HCT116 (cell line): ENCODE results near the gene BBS9. TPM values are rescaled to one million over a fixed set of nuclear protein-coding genes. Genes with fewer than 3 reads are reported as not detected.

Source experiments
- ATAC-seq: fragments of 200-7000 bp; cut with Tn5 transposase; 2 replicates; pipeline ENCODE4 v1.9.1; 2020; ENCODE audit warnings: mild to moderate bottlenecking, moderate library complexity
- BruUV-seq: library from RNA; stranded (reverse); fragments of 400-500 nt; replicated peaks from 2 replicates; lab custom pipeline; 2021; lab: Mats Ljungman, UMichigan
- CTCF ChIA-PET: fragments of 300-600 bp; sonication (Branson Sonifier 250); formaldehyde crosslinking; loops from one replicate; lab custom pipeline; 2021; ENCODE audit warnings: antibody characterized with exemption; lab: Charles Lee
- POLR2A ChIA-PET: fragments of 300-600, 350-600 bp; sonication (Branson Sonifier 250); formaldehyde crosslinking; loops from one replicate; lab custom pipeline; 2021; ENCODE audit warnings: antibody characterized with exemption; lab: Charles Lee
- RAD21 ChIA-PET, 2 experiments: fragments of 300-600 bp; sonication (Branson Sonifier 250); formaldehyde crosslinking; loops; one replicate each; lab custom pipeline; 2023; ENCODE audit warnings: low total read pairs in 2 of 2; ENCODE audit not compliant: uncharacterized antibody in 2 of 2, unreplicated experiment in 2 of 2, low non-redundant PET in 1 of 2; lab: Charles Lee
- DNase-seq: peaks from one replicate; pipeline ENCODE4 v3.0.0-alpha.2; 2010; ENCODE audit warnings: low read depth, low spot score
- H2AFZ ChIP-seq: fragments of 200-600 bp; shearing (Covaris generic), sonication (generic); 2 replicates; pipeline ENCODE4 v1.6.1; 2017; ENCODE audit warnings: low read depth, mixed run types, mixed read lengths, antibody characterized with exemption, low read length; ENCODE audit not compliant: poor library complexity, severe bottlenecking
- H3K27ac ChIP-seq: 2 replicates; pipeline ENCODE4 v1.5.1; 2012; ENCODE audit warnings: low read depth, low read length
- H3K27me3 ChIP-seq: fragments of 200-600 bp; sonication (generic); 2 replicates; pipeline ENCODE4 v1.6.1; 2016; ENCODE audit warnings: mixed run types, low read length, mixed read lengths; ENCODE audit not compliant: insufficient read depth
- H3K36me3 ChIP-seq, 2 experiments: fragments of 200-500 bp in 1 of 2; fragments of 200-600 bp in 1 of 2; sonication (Bioruptor generic) in 1 of 2; sonication (generic) in 1 of 2; 2 replicates each; pipeline versions ENCODE4 v1.5.1 to v1.6.1; 2014 to 2016; ENCODE audit warnings: low read length in 2 of 2, inconsistent platforms in 1 of 2, mixed read lengths in 1 of 2, mixed run types in 1 of 2; ENCODE audit not compliant: insufficient read depth in 2 of 2, control insufficient read depth in 1 of 2
- H3K4me1 ChIP-seq, 2 experiments: fragments of 200-600 bp in 1 of 2; sonication (generic) in 1 of 2; 2 replicates each; pipeline versions ENCODE4 v1.5.1 to v1.6.1; 2012 to 2017; ENCODE audit warnings: low read length in 2 of 2, inconsistent platforms in 1 of 2, mild to moderate bottlenecking in 1 of 2, mixed read lengths in 1 of 2, mixed run types in 1 of 2, moderate library complexity in 1 of 2; ENCODE audit not compliant: insufficient read depth in 2 of 2, control insufficient read depth in 1 of 2
- H3K4me2 ChIP-seq: fragments of 200-600 bp; sonication (generic); 2 replicates; pipeline ENCODE4 v1.6.1; 2017; ENCODE audit warnings: mixed run types, low read length, mixed read lengths
- H3K4me3 ChIP-seq, 2 experiments: fragments of 200-600 bp in 1 of 2; sonication (generic) in 1 of 2; replicated peaks in 1 of 2; 2 replicates each; pipeline ENCODE4 v1.5.1; 2011 to 2016; ENCODE audit warnings: low read length in 2 of 2, control low read depth in 1 of 2, low read depth in 1 of 2, mild to moderate bottlenecking in 1 of 2, mixed read lengths in 1 of 2, mixed run types in 1 of 2
- H3K79me2 ChIP-seq: fragments of 200-600 bp; sonication (generic); 2 replicates; pipeline ENCODE4 v1.6.1; 2017; ENCODE audit warnings: mild to moderate bottlenecking, mixed run types, low read length, moderate library complexity, mixed read lengths; ENCODE audit not compliant: insufficient read depth
- H3K9ac ChIP-seq: fragments of 200-600 bp; sonication (generic); 2 replicates; pipeline ENCODE4 v1.6.1; 2016; ENCODE audit warnings: low read length, mixed read lengths
- H3K9me2 ChIP-seq: fragments of 200-600 bp; sonication (generic), shearing (Covaris generic); 2 replicates; pipeline ENCODE4 v1.6.1; 2017; ENCODE audit warnings: mixed run types, mild to moderate bottlenecking, moderate library complexity; ENCODE audit not compliant: insufficient read depth
- H3K9me3 ChIP-seq, 2 experiments: fragments of 200-500 bp in 1 of 2; fragments of 200-600 bp in 1 of 2; sonication (Bioruptor generic) in 1 of 2; sonication (generic) in 1 of 2; 2 replicates each; pipeline ENCODE4 v1.6.1; 2014 to 2017; ENCODE audit warnings: low read length in 2 of 2, mixed read lengths in 2 of 2, inconsistent platforms in 1 of 2, low read depth in 1 of 2, mild to moderate bottlenecking in 1 of 2, mixed run types in 1 of 2, moderate library complexity in 1 of 2; ENCODE audit not compliant: control insufficient read depth in 1 of 2, insufficient read depth in 1 of 2
- H4K20me1 ChIP-seq: fragments of 200-600 bp; sonication (generic), shearing (Covaris generic); 2 replicates; pipeline ENCODE4 v1.6.1; 2017; ENCODE audit warnings: mixed run types, mild to moderate bottlenecking, moderate library complexity; ENCODE audit not compliant: insufficient read depth
- ATF3 ChIP-seq: IDR thresholded peaks from 2 replicates; pipeline ENCODE4 v1.6.1; 2012
- CBX3 ChIP-seq: IDR thresholded peaks from 2 replicates; pipeline ENCODE4 v1.6.1; 2012; ENCODE audit warnings: low read depth
- EGR1 ChIP-seq: IDR thresholded peaks from 2 replicates; pipeline ENCODE4 v1.6.1; 2012; ENCODE audit warnings: low read depth
- EZH2phosphoT487 ChIP-seq: fragments of 200-600 bp; IDR thresholded peaks from 2 replicates; pipeline ENCODE4 v1.6.1; 2018; ENCODE audit warnings: antibody characterized with exemption, borderline replicate concordance
- POLR2A ChIP-seq: IDR thresholded peaks from 2 replicates; pipeline ENCODE4 v1.7.0; 2011; ENCODE audit warnings: borderline replicate concordance; ENCODE audit not compliant: insufficient read depth, insufficient read length; ENCODE audit errors: extremely low read depth
- POLR2AphosphoS5 ChIP-seq: IDR thresholded peaks from 2 replicates; pipeline ENCODE4 v1.6.1; 2011; ENCODE audit warnings: mild to moderate bottlenecking, low read depth, low read length, moderate library complexity
- RAD21 ChIP-seq: IDR thresholded peaks from 2 replicates; pipeline ENCODE4 v1.6.1; 2012; ENCODE audit warnings: low read depth, mild to moderate bottlenecking
- SIN3A ChIP-seq: IDR thresholded peaks from 2 replicates; pipeline ENCODE4 v1.6.1; 2012; ENCODE audit warnings: low read depth
- SP1 ChIP-seq: IDR thresholded peaks from 2 replicates; pipeline ENCODE4 v1.6.1; 2012; ENCODE audit warnings: low read depth
- SRF ChIP-seq: IDR thresholded peaks from 2 replicates; pipeline ENCODE4 v1.6.1; 2012; ENCODE audit warnings: low read depth
- TCF7L2 ChIP-seq: IDR thresholded peaks from 2 replicates; pipeline ENCODE4 v1.7.0; 2011; ENCODE audit warnings: borderline replicate concordance, inconsistent platforms; ENCODE audit not compliant: insufficient read depth, insufficient read length; ENCODE audit errors: extremely low read depth
- ZBTB33 ChIP-seq: IDR thresholded peaks from 2 replicates; pipeline ENCODE4 v1.6.1; 2011; ENCODE audit warnings: mild to moderate bottlenecking, low read length, moderate library complexity; ENCODE audit not compliant: insufficient replicate concordance; ENCODE audit errors: extremely low read depth
- ZFX ChIP-seq: fragments of 450-650 bp; IDR thresholded peaks from 2 replicates; pipeline ENCODE4 v1.6.1; 2017
- ZNF274 ChIP-seq: fragments of 200-500 bp; sonication (Bioruptor generic); IDR thresholded peaks from 2 replicates; pipeline ENCODE4 v1.6.1; 2014; ENCODE audit warnings: mild to moderate bottlenecking, low read depth, low read length, inconsistent platforms
- intact Hi-C: fragments of 100-400 bp; cut with micrococcal nuclease; formaldehyde crosslinking; loops from 2 replicates; pipeline ENCODE4 v1.10.0; 2022
- total RNA-seq: library from RNA; stranded (reverse); gene quantifications from one replicate; pipeline ENCODE4 v1.2.1, GENCODE V29; 2021; ENCODE audit not compliant: unreplicated experiment
- TF ChIP-seq, protein P1 (sequence below): IDR thresholded peaks from 2 replicates; pipeline ENCODE4 v1.6.1; 2012; ENCODE audit warnings: low read depth
- TF ChIP-seq, protein P2 (sequence below): IDR thresholded peaks from 2 replicates; pipeline ENCODE4 v1.6.1; 2012

The BBS9 gene
- total RNA-seq, 1 experiment from 2014 or later = 7.1 TPM

- TF ChIP-seq, protein P1, sequence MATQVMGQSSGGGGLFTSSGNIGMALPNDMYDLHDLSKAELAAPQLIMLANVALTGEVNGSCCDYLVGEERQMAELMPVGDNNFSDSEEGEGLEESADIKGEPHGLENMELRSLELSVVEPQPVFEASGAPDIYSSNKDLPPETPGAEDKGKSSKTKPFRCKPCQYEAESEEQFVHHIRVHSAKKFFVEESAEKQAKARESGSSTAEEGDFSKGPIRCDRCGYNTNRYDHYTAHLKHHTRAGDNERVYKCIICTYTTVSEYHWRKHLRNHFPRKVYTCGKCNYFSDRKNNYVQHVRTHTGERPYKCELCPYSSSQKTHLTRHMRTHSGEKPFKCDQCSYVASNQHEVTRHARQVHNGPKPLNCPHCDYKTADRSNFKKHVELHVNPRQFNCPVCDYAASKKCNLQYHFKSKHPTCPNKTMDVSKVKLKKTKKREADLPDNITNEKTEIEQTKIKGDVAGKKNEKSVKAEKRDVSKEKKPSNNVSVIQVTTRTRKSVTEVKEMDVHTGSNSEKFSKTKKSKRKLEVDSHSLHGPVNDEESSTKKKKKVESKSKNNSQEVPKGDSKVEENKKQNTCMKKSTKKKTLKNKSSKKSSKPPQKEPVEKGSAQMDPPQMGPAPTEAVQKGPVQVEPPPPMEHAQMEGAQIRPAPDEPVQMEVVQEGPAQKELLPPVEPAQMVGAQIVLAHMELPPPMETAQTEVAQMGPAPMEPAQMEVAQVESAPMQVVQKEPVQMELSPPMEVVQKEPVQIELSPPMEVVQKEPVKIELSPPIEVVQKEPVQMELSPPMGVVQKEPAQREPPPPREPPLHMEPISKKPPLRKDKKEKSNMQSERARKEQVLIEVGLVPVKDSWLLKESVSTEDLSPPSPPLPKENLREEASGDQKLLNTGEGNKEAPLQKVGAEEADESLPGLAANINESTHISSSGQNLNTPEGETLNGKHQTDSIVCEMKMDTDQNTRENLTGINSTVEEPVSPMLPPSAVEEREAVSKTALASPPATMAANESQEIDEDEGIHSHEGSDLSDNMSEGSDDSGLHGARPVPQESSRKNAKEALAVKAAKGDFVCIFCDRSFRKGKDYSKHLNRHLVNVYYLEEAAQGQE = no peak
- no peak for TF ChIP-seq POLR2AphosphoS5
- TF ChIP-seq TCF7L2 = no peak
Measured at GRCh38 chr7:33392148-33392547, 262.8 kb downstream of the BBS9 start (continued).

- no peak overlapping the region for H3K4me2 ChIP-seq
- H3K36me3 ChIP-seq = no peaks in the 10 kb centered on the region
- H3K9me3 ChIP-seq = no peaks in the 10 kb centered on the region
- no peak overlapping the region for H3K27ac ChIP-seq
- ChIA-PET RAD21 (no interaction called here), CTCF (no interaction called here), POLR2A (no interaction called here)
- no peaks in the 10 kb centered on the region for H4K20me1 ChIP-seq
- no peak overlapping the region for H3K9ac ChIP-seq
- no peak overlapping the region for H3K4me3 ChIP-seq
- H3K9me2 ChIP-seq = no peaks in the 10 kb centered on the region
- ATAC-seq (no peak), DNase-seq (no peak)
- no TSS peak for BruUV-seq
- intact Hi-C loops = no loop called here
- H3K79me2 ChIP-seq = no peaks in the 10 kb centered on the region
- TF ChIP-seq, protein P1 = no peak
- TF ChIP-seq ZFX (no peak), SP1 (no peak), ZNF274 (no peak), POLR2A (no peak), ZBTB33 (no peak), SRF (no peak), EZH2phosphoT487 (no peak), EGR1 (no peak), RAD21 (no peak), ATF3 (no peak), CBX3 (no peak), SIN3A (no peak), TCF7L2 (no peak)
- TF ChIP-seq, protein P2, sequence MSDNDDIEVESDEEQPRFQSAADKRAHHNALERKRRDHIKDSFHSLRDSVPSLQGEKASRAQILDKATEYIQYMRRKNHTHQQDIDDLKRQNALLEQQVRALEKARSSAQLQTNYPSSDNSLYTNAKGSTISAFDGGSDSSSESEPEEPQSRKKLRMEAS = no peak
- H3K4me1 ChIP-seq = no peaks in the 10 kb centered on the region
- no peaks in the 10 kb centered on the region for H3K27me3 ChIP-seq
- no peak overlapping the region for H2AFZ ChIP-seq
Measured at GRCh38 chr7:33393770-33394169, 264.4 kb downstream of the BBS9 start.
